ENCODE data around the gene P4HA1. TPM values are rescaled to one million over a fixed set of nuclear protein-coding genes. Genes with fewer than 3 reads are reported as not detected.
"Not testable (repeated sequence)": the region's sequence is repeated elsewhere in the genome, so short reads cannot be mapped to it uniquely, and the experiment has no call there.

The P4HA1 gene
- total RNA-seq, 3 donors from 2014 or later (not counting 1 experiment from before 2014, with no cell fraction given) = 13.0 to 16.3 (median 13.9) TPM

- H3K27ac ChIP-seq (ENCODE audit: low read length); H3K4me3 Mint-ChIP-seq; H3K9me3 Mint-ChIP-seq; H3K36me3 Mint-ChIP-seq; H3K4me3 ChIP-seq (ENCODE audit: low read length); H3K4me1 ChIP-seq (ENCODE audit: control insufficient read depth, insufficient read depth, low read length); DNase-seq; H3K36me3 ChIP-seq (ENCODE audit: control insufficient read depth, insufficient read depth, low read length); H3K4me1 Mint-ChIP-seq; H3K27ac Mint-ChIP-seq; intact Hi-C loops (cut with micrococcal nuclease); ATAC-seq; H3K27me3 ChIP-seq (ENCODE audit: control insufficient read depth, insufficient read depth, low read length): not testable (repeated sequence)
- H3K9me3 ChIP-seq (ENCODE audit: control insufficient read depth, insufficient read depth, low read length) = peaks cover 16% of the 10 kb centered on the region
- 97% methylated on average over 3 of the region's 4 CpGs for WGBS (ENCODE audit: insufficient coverage)
- H3K27me3 Mint-ChIP-seq (ENCODE audit: low read depth in 2 of 2) = peaks cover 3 to 19% of the 10 kb centered on the region in 2 donors
Measured at GRCh38 chr10:72984618-72985017, 112.0 kb downstream of the P4HA1 start.

GRCh38 chr10:72981882-72982529 lies 114.7 kb downstream of the P4HA1 start:
- Histone ChIP-seq H3K9me3 (ENCODE audit: control insufficient read depth, insufficient read depth, low read length) (peaks cover 16% of the 10 kb centered on the region), H3K36me3 (ENCODE audit: control insufficient read depth, insufficient read depth, low read length) (no peaks in the 10 kb centered on the region), H3K4me3 (ENCODE audit: low read length) (no peak overlapping the region), H3K27ac (ENCODE audit: low read length) (no peak overlapping the region), H3K4me1 (ENCODE audit: control insufficient read depth, insufficient read depth, low read length) (no peaks in the 10 kb centered on the region), H3K27me3 (ENCODE audit: control insufficient read depth, insufficient read depth, low read length) (peaks cover 5% of the 10 kb centered on the region)
- WGBS (ENCODE audit: insufficient coverage) = 80% methylated on average over 1 of the region's 2 CpGs
- Mint-ChIP-seq H3K27ac (no peak overlapping the region), H3K27me3 (ENCODE audit: low read depth in 2 of 2) (peaks cover 3 to 23% of the 10 kb centered on the region in 2 donors), H3K4me3 (no peak overlapping the region), H3K4me1 (no peaks in the 10 kb centered on the region), H3K9me3 (peaks cover 9 to 27% of the 10 kb centered on the region in 2 donors), H3K36me3 (peaks cover 34% of the 10 kb centered on the region)
- ATAC-seq (no peak), DNase-seq (no peak)
- intact Hi-C loops (cut with micrococcal nuclease) = no loop called here
- TF ChIP-seq CTCF (IDR thresholded peaks at IDR 0.05) = no peak

- DNase-seq (no peak), ATAC-seq (no peak)
- peaks cover 5% of the 10 kb centered on the region for H3K27me3 ChIP-seq (ENCODE audit: control insufficient read depth, insufficient read depth, low read length)
- no peak overlapping the region for H3K27ac ChIP-seq (ENCODE audit: low read length)
- no peak overlapping the region for H3K4me3 ChIP-seq (ENCODE audit: low read length)
- peaks cover 3 to 25% of the 10 kb centered on the region in 2 donors for H3K27me3 Mint-ChIP-seq (ENCODE audit: low read depth in 2 of 2)
- H3K4me3 Mint-ChIP-seq = no peak overlapping the region
- H3K9me3 ChIP-seq (ENCODE audit: control insufficient read depth, insufficient read depth, low read length) = peaks cover 19% of the 10 kb centered on the region
- H3K9me3 Mint-ChIP-seq = peaks cover 12 to 30% of the 10 kb centered on the region in 2 donors
- H3K36me3 ChIP-seq (ENCODE audit: control insufficient read depth, insufficient read depth, low read length) = no peaks in the 10 kb centered on the region
- H3K4me1 ChIP-seq (ENCODE audit: control insufficient read depth, insufficient read depth, low read length) = no peaks in the 10 kb centered on the region
- H3K27ac Mint-ChIP-seq = no peak overlapping the region
- no peak for TF ChIP-seq CTCF (IDR thresholded peaks at IDR 0.05)
- intact Hi-C loops (cut with micrococcal nuclease) = no loop called here
- peaks cover 38% of the 10 kb centered on the region for H3K36me3 Mint-ChIP-seq
- no peaks in the 10 kb centered on the region for H3K4me1 Mint-ChIP-seq
- WGBS (ENCODE audit: insufficient coverage) = 78% methylated on average over 4 of the region's 4 CpGs
Measured at GRCh38 chr10:72981028-72981881, 115.4 kb downstream of the P4HA1 start.

- DNase-seq (no peak), ATAC-seq (no peak)
- TF ChIP-seq CTCF (IDR thresholded peaks at IDR 0.05) = no peak
- intact Hi-C loops (cut with micrococcal nuclease) = no loop called here
- Histone ChIP-seq H3K27me3 (ENCODE audit: control insufficient read depth, insufficient read depth, low read length) (peaks cover 7% of the 10 kb centered on the region), H3K4me3 (ENCODE audit: low read length) (no peak overlapping the region), H3K9me3 (ENCODE audit: control insufficient read depth, insufficient read depth, low read length) (peaks cover 19% of the 10 kb centered on the region), H3K36me3 (ENCODE audit: control insufficient read depth, insufficient read depth, low read length) (no peaks in the 10 kb centered on the region), H3K27ac (ENCODE audit: low read length) (no peak overlapping the region), H3K4me1 (ENCODE audit: control insufficient read depth, insufficient read depth, low read length) (no peaks in the 10 kb centered on the region)
- Mint-ChIP-seq H3K36me3 (peaks cover 42% of the 10 kb centered on the region), H3K27ac (no peak overlapping the region), H3K4me3 (no peak overlapping the region), H3K9me3 (peaks cover 12 to 37% of the 10 kb centered on the region in 2 donors), H3K27me3 (ENCODE audit: low read depth in 2 of 2) (peaks cover 8 to 28% of the 10 kb centered on the region in 2 donors), H3K4me1 (no peaks in the 10 kb centered on the region)
- 94% methylated on average over 2 of the region's 2 CpGs for WGBS (ENCODE audit: insufficient coverage)
Measured at GRCh38 chr10:72980348-72980747, 116.3 kb downstream of the P4HA1 start.
